Effector memory CD8-positive, alpha-beta T cell (primary cell): ENCODE data around the gene KCNH1.
"Not testable (repeated sequence)": the region's sequence is repeated elsewhere in the genome, so short reads cannot be mapped to it uniquely, and the experiment has no call there.

Experiments
- ATAC-seq: fragments of 150-1000 bp; cut with Tn5 transposase; replicated peaks from 2 replicates; pipeline ENCODE4 v1.10.0; 2021; ENCODE audit warnings: mild to moderate bottlenecking, moderate library complexity
- DNase-seq, 3 experiments: peaks; one replicate each; pipeline ENCODE4 v3.0.0; 2021
- H3K27ac Mint-ChIP-seq, 2 donors: one replicate each; pipeline ENCODE4 v1.8.0; 2022; ENCODE audit warnings: mild to moderate bottlenecking in 2 of 2, mixed read lengths in 2 of 2, moderate library complexity in 2 of 2
- H3K27me3 Mint-ChIP-seq, 2 donors: one replicate each; pipeline ENCODE4 v1.8.0; 2022; ENCODE audit warnings: mixed read lengths in 2 of 2
- H3K36me3 Mint-ChIP-seq: one replicate; pipeline ENCODE4 v1.8.0; 2022; ENCODE audit warnings: mild to moderate bottlenecking, moderate library complexity, mixed read lengths; ENCODE audit not compliant: insufficient read depth
- H3K4me1 Mint-ChIP-seq, 2 donors: one replicate each; pipeline ENCODE4 v1.8.0; 2022; ENCODE audit warnings: low read depth in 2 of 2, mixed read lengths in 2 of 2
- H3K4me3 Mint-ChIP-seq, 2 donors: one replicate each; pipeline ENCODE4 v1.8.0; 2022; ENCODE audit warnings: mild to moderate bottlenecking in 2 of 2, mixed read lengths in 2 of 2, moderate library complexity in 2 of 2
- H3K9me3 Mint-ChIP-seq, 2 donors: one replicate each; pipeline ENCODE4 v1.8.0; 2022; ENCODE audit warnings: mixed read lengths in 2 of 2

The KCNH1 gene

GRCh38 chr1:211088156-211088555 lies 45.8 kb downstream of the KCNH1 start:
- ATAC-seq, result no peak
- H3K27me3 Mint-ChIP-seq, result peaks cover 34 to 42% of the 10 kb centered on the region in 2 donors
- H3K27ac Mint-ChIP-seq, result no peak overlapping the region
- H3K9me3 Mint-ChIP-seq, result no peaks in the 10 kb centered on the region
- no peaks in the 10 kb centered on the region for H3K36me3 Mint-ChIP-seq
- DNase-seq, result no peak
- H3K4me3 Mint-ChIP-seq, result no peak overlapping the region
- no peaks in the 10 kb centered on the region for H3K4me1 Mint-ChIP-seq

- no peaks in the 10 kb centered on the region for H3K4me1 Mint-ChIP-seq
- H3K27me3 Mint-ChIP-seq, result peaks cover 11 to 31% of the 10 kb centered on the region in 2 donors
- no peak overlapping the region for H3K27ac Mint-ChIP-seq
- H3K9me3 Mint-ChIP-seq, result no peaks in the 10 kb centered on the region
- ATAC-seq (no peak), DNase-seq (no peak)
- H3K36me3 Mint-ChIP-seq, result peaks cover 4% of the 10 kb centered on the region
- no peak overlapping the region for H3K4me3 Mint-ChIP-seq
These were observed 51.1 kb downstream of the KCNH1 start for GRCh38 chr1:211082824-211083223.

- H3K4me1 Mint-ChIP-seq, ATAC-seq, H3K27ac Mint-ChIP-seq, DNase-seq, H3K36me3 Mint-ChIP-seq, H3K4me3 Mint-ChIP-seq, H3K9me3 Mint-ChIP-seq: not testable (repeated sequence)
- peaks cover 22 to 45% of the 10 kb centered on the region in 2 donors for H3K27me3 Mint-ChIP-seq
These were observed 52.5 kb downstream of the KCNH1 start for GRCh38 chr1:211081447-211081846.

GRCh38 chr1:211068976-211069375 lies 65.0 kb downstream of the KCNH1 start:
- H3K9me3 Mint-ChIP-seq, result no peaks in the 10 kb centered on the region
- no peak overlapping the region for H3K4me3 Mint-ChIP-seq
- no peaks in the 10 kb centered on the region for H3K36me3 Mint-ChIP-seq
- peaks cover 28 to 39% of the 10 kb centered on the region in 2 donors for H3K27me3 Mint-ChIP-seq
- no peaks in the 10 kb centered on the region for H3K4me1 Mint-ChIP-seq
- no peak for ATAC-seq
- no peak overlapping the region for H3K27ac Mint-ChIP-seq
- no peak for DNase-seq

GRCh38 chr1:211066781-211067384 lies 67.1 kb downstream of the KCNH1 start:
- Mint-ChIP-seq H3K36me3 (no peaks in the 10 kb centered on the region), H3K27ac (no peak overlapping the region), H3K27me3 (peaks cover 22 to 46% of the 10 kb centered on the region in 2 donors), H3K4me3 (no peak overlapping the region), H3K9me3 (no peaks in the 10 kb centered on the region), H3K4me1 (no peaks in the 10 kb centered on the region)
- DNase-seq (no peak), ATAC-seq (no peak)

GRCh38 chr1:211041838-211042237 lies 92.1 kb downstream of the KCNH1 start:
- H3K27ac Mint-ChIP-seq, DNase-seq, H3K36me3 Mint-ChIP-seq, ATAC-seq, H3K9me3 Mint-ChIP-seq, H3K4me1 Mint-ChIP-seq, H3K4me3 Mint-ChIP-seq: not testable (repeated sequence)
- H3K27me3 Mint-ChIP-seq, result peaks cover 26 to 33% of the 10 kb centered on the region in 2 donors

- DNase-seq (no peak), ATAC-seq (no peak)
- Mint-ChIP-seq H3K4me3 (no peak overlapping the region), H3K4me1 (no peaks in the 10 kb centered on the region), H3K27ac (no peak overlapping the region), H3K36me3 (no peaks in the 10 kb centered on the region), H3K27me3 (peaks cover 6 to 9% of the 10 kb centered on the region in 2 donors), H3K9me3 (no peaks in the 10 kb centered on the region)
These were observed 96.9 kb downstream of the KCNH1 start for GRCh38 chr1:211037095-211037494.

- Mint-ChIP-seq H3K4me1 (no peaks in the 10 kb centered on the region), H3K9me3 (no peaks in the 10 kb centered on the region), H3K27ac (no peak overlapping the region), H3K36me3 (no peaks in the 10 kb centered on the region), H3K4me3 (no peak overlapping the region), H3K27me3 (peaks cover 6 to 9% of the 10 kb centered on the region in 2 donors)
- DNase-seq (no peak), ATAC-seq (no peak)
These were observed 97.4 kb downstream of the KCNH1 start for GRCh38 chr1:211036381-211037060.

- DNase-seq (no peak), ATAC-seq (no peak)
- peaks cover 6 to 9% of the 10 kb centered on the region in 2 donors for H3K27me3 Mint-ChIP-seq
- no peaks in the 10 kb centered on the region for H3K4me1 Mint-ChIP-seq
- H3K4me3 Mint-ChIP-seq, result no peak overlapping the region
- no peaks in the 10 kb centered on the region for H3K9me3 Mint-ChIP-seq
- H3K27ac Mint-ChIP-seq, result no peak overlapping the region
- H3K36me3 Mint-ChIP-seq, result no peaks in the 10 kb centered on the region
These were observed 98.0 kb downstream of the KCNH1 start for GRCh38 chr1:211035821-211036380.

- H3K9me3 Mint-ChIP-seq, result no peaks in the 10 kb centered on the region
- peaks cover 6 to 9% of the 10 kb centered on the region in 2 donors for H3K27me3 Mint-ChIP-seq
- ATAC-seq (no peak), DNase-seq (no peak)
- no peak overlapping the region for H3K27ac Mint-ChIP-seq
- H3K4me1 Mint-ChIP-seq, result no peaks in the 10 kb centered on the region
- no peaks in the 10 kb centered on the region for H3K36me3 Mint-ChIP-seq
- H3K4me3 Mint-ChIP-seq, result no peak overlapping the region
These were observed 99.9 kb downstream of the KCNH1 start for GRCh38 chr1:211033921-211034525.

- ATAC-seq, result no peak
- H3K27ac Mint-ChIP-seq, result no peak overlapping the region
- no peaks in the 10 kb centered on the region for H3K9me3 Mint-ChIP-seq
- no peak overlapping the region for H3K4me3 Mint-ChIP-seq
- no peak for DNase-seq
- no peaks in the 10 kb centered on the region for H3K36me3 Mint-ChIP-seq
- H3K4me1 Mint-ChIP-seq, result no peaks in the 10 kb centered on the region
- peaks cover 23 to 45% of the 10 kb centered on the region in 2 donors for H3K27me3 Mint-ChIP-seq
These were observed 109.0 kb downstream of the KCNH1 start for GRCh38 chr1:211024901-211025300.

- ATAC-seq (no peak), DNase-seq (no peak)
- Mint-ChIP-seq H3K4me3 (no peak overlapping the region), H3K27me3 (peaks cover 33 to 71% of the 10 kb centered on the region in 2 donors), H3K36me3 (no peaks in the 10 kb centered on the region), H3K9me3 (no peaks in the 10 kb centered on the region), H3K27ac (no peak overlapping the region), H3K4me1 (no peaks in the 10 kb centered on the region)
These were observed 114.7 kb downstream of the KCNH1 start for GRCh38 chr1:211019266-211019665.

GRCh38 chr1:211018690-211019089 lies 115.3 kb downstream of the KCNH1 start:
- Mint-ChIP-seq H3K36me3 (no peaks in the 10 kb centered on the region), H3K9me3 (no peaks in the 10 kb centered on the region), H3K4me1 (no peaks in the 10 kb centered on the region), H3K27me3 (peaks cover 34 to 71% of the 10 kb centered on the region in 2 donors), H3K4me3 (no peak overlapping the region), H3K27ac (no peak overlapping the region)
- ATAC-seq (no peak), DNase-seq (no peak)
